ENCODE measurements around the gene SARDH. TPM values are rescaled to one million over a fixed set of nuclear protein-coding genes. Genes with fewer than 3 reads are reported as not detected.

SARDH gene
- total and polyA plus RNA-seq, 9 of the 15 experiments (the other 6 are each of a cell fraction or from before 2014, with no cell fraction given): 0.14 TPM; not detected in 8

DNA sequence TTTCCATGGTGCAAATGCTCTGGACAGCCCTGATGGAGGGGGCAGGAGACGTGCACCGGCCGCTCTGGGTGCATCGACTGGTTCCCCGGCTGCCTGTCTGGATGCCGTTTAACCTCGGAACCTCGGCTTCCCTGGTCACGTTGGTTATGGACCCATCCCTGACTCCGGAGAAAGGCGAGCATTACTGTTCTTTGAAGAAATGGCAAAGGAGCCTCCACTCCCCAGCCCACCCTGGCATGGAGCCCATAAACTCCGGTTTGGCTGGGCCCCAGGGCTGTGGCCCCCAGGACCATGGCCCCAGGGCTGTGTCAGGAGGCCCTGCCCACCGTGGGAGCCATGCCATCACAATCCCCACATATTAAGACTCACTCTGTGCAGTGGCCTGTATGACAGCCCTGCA is 73.1 kb downstream of the SARDH start (continued):
- TF ChIP-seq, protein P1, sequence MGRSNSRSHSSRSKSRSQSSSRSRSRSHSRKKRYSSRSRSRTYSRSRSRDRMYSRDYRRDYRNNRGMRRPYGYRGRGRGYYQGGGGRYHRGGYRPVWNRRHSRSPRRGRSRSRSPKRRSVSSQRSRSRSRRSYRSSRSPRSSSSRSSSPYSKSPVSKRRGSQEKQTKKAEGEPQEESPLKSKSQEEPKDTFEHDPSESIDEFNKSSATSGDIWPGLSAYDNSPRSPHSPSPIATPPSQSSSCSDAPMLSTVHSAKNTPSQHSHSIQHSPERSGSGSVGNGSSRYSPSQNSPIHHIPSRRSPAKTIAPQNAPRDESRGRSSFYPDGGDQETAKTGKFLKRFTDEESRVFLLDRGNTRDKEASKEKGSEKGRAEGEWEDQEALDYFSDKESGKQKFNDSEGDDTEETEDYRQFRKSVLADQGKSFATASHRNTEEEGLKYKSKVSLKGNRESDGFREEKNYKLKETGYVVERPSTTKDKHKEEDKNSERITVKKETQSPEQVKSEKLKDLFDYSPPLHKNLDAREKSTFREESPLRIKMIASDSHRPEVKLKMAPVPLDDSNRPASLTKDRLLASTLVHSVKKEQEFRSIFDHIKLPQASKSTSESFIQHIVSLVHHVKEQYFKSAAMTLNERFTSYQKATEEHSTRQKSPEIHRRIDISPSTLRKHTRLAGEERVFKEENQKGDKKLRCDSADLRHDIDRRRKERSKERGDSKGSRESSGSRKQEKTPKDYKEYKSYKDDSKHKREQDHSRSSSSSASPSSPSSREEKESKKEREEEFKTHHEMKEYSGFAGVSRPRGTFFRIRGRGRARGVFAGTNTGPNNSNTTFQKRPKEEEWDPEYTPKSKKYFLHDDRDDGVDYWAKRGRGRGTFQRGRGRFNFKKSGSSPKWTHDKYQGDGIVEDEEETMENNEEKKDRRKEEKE (IDR thresholded peaks at IDR 0.05; ENCODE audit: borderline replicate concordance in 1 of 2, control insufficient read depth in 1 of 2, low read depth in 2 of 2, low read length in 1 of 2): no peak
- no peak for TF ChIP-seq FOXP1 (CRISPR knock-in tag; IDR thresholded peaks at IDR 0.05)
- no peak for TF ChIP-seq ZNF134 (CRISPR knock-in tag; conservative IDR thresholded peaks at IDR 0.05)
- no peak for TF ChIP-seq SMAD1 (IDR thresholded peaks at IDR 0.05; ENCODE audit: low read depth, low read length, partially characterized antibody)
- TF ChIP-seq SMARCA5 (IDR thresholded peaks at IDR 0.05): no peak

DNA sequence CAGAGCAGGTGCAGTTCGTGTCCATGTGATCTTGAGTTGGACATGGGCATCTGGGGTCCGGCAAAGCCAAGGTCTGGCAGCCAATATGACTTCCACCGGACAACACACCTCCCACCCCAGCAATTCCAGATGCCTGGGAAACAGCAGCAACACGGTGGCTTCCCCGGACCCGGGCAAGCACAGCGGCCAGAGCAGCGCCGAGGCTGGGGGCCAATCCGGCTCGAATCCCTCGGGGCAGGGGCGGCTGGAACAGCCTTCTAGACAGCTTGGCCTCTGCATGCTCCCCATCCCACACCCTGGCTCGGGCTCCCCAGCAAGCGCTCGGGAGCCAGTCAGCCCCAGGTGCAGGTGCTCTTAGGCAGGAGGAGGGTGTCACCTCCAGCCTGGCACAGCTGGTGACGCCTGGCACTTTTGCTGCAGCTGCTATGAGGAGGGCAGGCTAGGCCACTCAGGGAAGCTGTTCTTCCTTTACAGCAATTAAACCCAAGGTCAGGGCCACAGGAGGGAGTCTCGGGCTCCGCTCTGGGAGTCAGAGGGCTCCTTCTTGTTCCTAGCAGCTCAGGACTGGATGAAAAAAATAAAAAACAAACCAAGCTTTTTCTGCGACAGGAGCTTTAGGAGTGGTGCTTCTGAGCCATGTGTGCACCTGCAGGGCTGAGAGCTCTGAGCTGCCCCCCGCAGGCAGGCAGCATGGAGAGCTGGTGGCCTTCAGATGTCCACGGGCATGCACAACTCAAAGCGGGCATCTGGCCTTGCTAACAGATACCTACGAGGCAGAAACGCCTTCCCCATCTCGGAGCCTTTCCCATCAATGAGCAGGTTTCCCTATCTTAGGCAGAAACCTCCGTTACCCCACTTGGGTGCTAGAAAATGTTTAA is 73.7 kb downstream of the SARDH start:
- H3K9me1 ChIP-seq (ENCODE audit: control insufficient read depth, insufficient read depth, low read length): no peaks in the 10 kb centered on the region
- intact Hi-C loops (cut with micrococcal nuclease): no loop called here
- peaks cover 8 to 68% of the 10 kb centered on the region in 2 experiments; a peak in 4 of 5 replicates for H3K27me3 ChIP-seq (ENCODE audit: control insufficient read depth in 2 of 2, insufficient read depth in 2 of 2, low read length in 2 of 2)
- H2AFZ ChIP-seq (ENCODE audit: low read depth, low read length): no peak overlapping the region
- H3K79me2 ChIP-seq (ENCODE audit: control insufficient read depth, insufficient read depth, low read length): no peaks in the 10 kb centered on the region
- no peak overlapping the region for H3K27ac ChIP-seq (ENCODE audit: extremely low read depth, low read depth, low read length)
- H3K4me2 ChIP-seq (ENCODE audit: insufficient read depth, low read length): no peak overlapping the region
- H4K20me1 ChIP-seq (replicated peaks; ENCODE audit: control insufficient read depth, insufficient read depth, low read length): peaks cover 16% of the 10 kb centered on the region
- no peak for FAIRE-seq
- BruUV-seq (replicated peaks): no TSS peak
- POLR2A ChIA-PET: no interaction called here
- in situ Hi-C loops (cut with MboI): no loop called here
- H3K9me3 ChIP-seq (replicated peaks; ENCODE audit: control insufficient read depth, insufficient read depth, low read depth, low read length): no peaks in the 10 kb centered on the region
- CTCF ChIA-PET (ENCODE audit: low intra/inter-chr PET ratio): no interaction called here
- no peaks in the 10 kb centered on the region; a peak in 1 of 5 replicates for H3K4me1 ChIP-seq (replicated peaks in 1 of 2; ENCODE audit: control insufficient read depth in 2 of 2, insufficient read depth in 2 of 2, low read length in 2 of 2)
- no peak overlapping the region for H3K9ac ChIP-seq (ENCODE audit: insufficient read depth in 1 of 2, low read depth in 2 of 2, low read length in 2 of 2)
- 1% methylated on average over 25 of the region's 27 CpGs for whole genome bisulfite sequencing (ENCODE audit: insufficient coverage, low coverage, missing lambda C conversion rate)
- no peak for ATAC-seq
- no peak for DNase-seq (ENCODE audit: extremely low read depth in 1 of 4, low spot score in 3 of 4)
- H3K4me3 ChIP-seq: no peak overlapping the region
- no peaks in the 10 kb centered on the region for H3K36me3 ChIP-seq (ENCODE audit: control insufficient read depth, insufficient read depth, low read length)
- TF ChIP-seq NCOR1 (IDR thresholded peaks at IDR 0.05): no peak
- no peak for TF ChIP-seq SUPT5H (IDR thresholded peaks at IDR 0.05)
- no peak for TF ChIP-seq SMAD1 (IDR thresholded peaks at IDR 0.05; ENCODE audit: low read depth, low read length, partially characterized antibody)
- TF ChIP-seq, protein P2, sequence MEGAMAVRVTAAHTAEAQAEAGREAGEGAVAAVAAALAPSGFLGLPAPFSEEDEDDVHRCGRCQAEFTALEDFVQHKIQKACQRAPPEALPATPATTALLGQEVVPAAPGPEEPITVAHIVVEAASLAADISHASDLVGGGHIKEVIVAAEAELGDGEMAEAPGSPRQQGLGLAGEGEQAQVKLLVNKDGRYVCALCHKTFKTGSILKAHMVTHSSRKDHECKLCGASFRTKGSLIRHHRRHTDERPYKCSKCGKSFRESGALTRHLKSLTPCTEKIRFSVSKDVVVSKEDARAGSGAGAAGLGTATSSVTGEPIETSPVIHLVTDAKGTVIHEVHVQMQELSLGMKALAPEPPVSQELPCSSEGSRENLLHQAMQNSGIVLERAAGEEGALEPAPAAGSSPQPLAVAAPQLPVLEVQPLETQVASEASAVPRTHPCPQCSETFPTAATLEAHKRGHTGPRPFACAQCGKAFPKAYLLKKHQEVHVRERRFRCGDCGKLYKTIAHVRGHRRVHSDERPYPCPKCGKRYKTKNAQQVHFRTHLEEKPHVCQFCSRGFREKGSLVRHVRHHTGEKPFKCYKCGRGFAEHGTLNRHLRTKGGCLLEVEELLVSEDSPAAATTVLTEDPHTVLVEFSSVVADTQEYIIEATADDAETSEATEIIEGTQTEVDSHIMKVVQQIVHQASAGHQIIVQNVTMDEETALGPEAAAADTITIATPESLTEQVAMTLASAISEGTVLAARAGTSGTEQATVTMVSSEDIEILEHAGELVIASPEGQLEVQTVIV (CRISPR knock-in tag; IDR thresholded peaks at IDR 0.05; ENCODE audit: borderline replicate concordance): no peak
- no peak for TF ChIP-seq BRD9 (IDR thresholded peaks at IDR 0.05; ENCODE audit: low read depth, partially characterized antibody)
- no peak for TF ChIP-seq SMARCA4 (IDR thresholded peaks at IDR 0.05)
